ENCODE data around the gene RNFT2. TPM values are rescaled to one million over a fixed set of nuclear protein-coding genes. Genes with fewer than 3 reads are reported as not detected.

The RNFT2 gene
- total RNA-seq, 1 donor from 2014 or later, result 9.6 TPM

- Mint-ChIP-seq H3K4me1 (ENCODE audit: unreplicated experiment) (no peaks in the 10 kb centered on the region), H3K36me3 (ENCODE audit: unreplicated experiment) (no peaks in the 10 kb centered on the region), H3K27ac (ENCODE audit: unreplicated experiment) (no peak overlapping the region), H3K27me3 (ENCODE audit: unreplicated experiment) (no peaks in the 10 kb centered on the region), H3K4me3 (ENCODE audit: unreplicated experiment) (no peak overlapping the region), H3K9me3 (ENCODE audit: unreplicated experiment) (no peaks in the 10 kb centered on the region)
- TF ChIP-seq, protein P1, sequence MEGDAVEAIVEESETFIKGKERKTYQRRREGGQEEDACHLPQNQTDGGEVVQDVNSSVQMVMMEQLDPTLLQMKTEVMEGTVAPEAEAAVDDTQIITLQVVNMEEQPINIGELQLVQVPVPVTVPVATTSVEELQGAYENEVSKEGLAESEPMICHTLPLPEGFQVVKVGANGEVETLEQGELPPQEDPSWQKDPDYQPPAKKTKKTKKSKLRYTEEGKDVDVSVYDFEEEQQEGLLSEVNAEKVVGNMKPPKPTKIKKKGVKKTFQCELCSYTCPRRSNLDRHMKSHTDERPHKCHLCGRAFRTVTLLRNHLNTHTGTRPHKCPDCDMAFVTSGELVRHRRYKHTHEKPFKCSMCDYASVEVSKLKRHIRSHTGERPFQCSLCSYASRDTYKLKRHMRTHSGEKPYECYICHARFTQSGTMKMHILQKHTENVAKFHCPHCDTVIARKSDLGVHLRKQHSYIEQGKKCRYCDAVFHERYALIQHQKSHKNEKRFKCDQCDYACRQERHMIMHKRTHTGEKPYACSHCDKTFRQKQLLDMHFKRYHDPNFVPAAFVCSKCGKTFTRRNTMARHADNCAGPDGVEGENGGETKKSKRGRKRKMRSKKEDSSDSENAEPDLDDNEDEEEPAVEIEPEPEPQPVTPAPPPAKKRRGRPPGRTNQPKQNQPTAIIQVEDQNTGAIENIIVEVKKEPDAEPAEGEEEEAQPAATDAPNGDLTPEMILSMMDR (IDR thresholded peaks at IDR 0.05), result no peak
- no peak for DNase-seq (ENCODE audit: extremely low spot score, unreplicated experiment)
These were observed 99.0 kb downstream of the RNFT2 start for GRCh38 chr12:116837097-116837496.

DNA sequence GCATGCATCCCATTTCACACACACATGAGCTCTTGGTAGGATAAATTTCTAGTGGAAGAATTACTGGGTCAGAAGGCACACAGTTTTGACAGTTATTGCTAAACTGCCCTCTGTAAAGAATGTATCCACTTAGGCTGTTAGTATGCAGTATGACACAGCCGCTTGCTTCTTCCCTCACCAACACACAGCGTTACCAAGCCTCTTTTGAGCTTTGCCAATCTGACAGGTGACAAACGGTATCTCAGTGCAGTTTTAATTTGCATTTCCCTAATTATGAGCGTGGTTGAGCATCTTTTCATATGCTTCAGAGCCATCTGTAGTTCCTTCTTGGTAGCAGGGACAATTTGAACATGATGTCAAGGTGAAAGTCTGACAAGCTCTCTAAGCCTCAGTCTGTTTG, 100.2 kb downstream of the RNFT2 start:
- no peak for DNase-seq (ENCODE audit: extremely low spot score, unreplicated experiment)
- Mint-ChIP-seq H3K4me3 (ENCODE audit: unreplicated experiment) (no peak overlapping the region), H3K27me3 (ENCODE audit: unreplicated experiment) (no peaks in the 10 kb centered on the region), H3K36me3 (ENCODE audit: unreplicated experiment) (no peaks in the 10 kb centered on the region), H3K9me3 (ENCODE audit: unreplicated experiment) (no peaks in the 10 kb centered on the region), H3K27ac (ENCODE audit: unreplicated experiment) (no peak overlapping the region), H3K4me1 (ENCODE audit: unreplicated experiment) (no peaks in the 10 kb centered on the region)
- TF ChIP-seq, protein P1 (IDR thresholded peaks at IDR 0.05), result no peak

DNA sequence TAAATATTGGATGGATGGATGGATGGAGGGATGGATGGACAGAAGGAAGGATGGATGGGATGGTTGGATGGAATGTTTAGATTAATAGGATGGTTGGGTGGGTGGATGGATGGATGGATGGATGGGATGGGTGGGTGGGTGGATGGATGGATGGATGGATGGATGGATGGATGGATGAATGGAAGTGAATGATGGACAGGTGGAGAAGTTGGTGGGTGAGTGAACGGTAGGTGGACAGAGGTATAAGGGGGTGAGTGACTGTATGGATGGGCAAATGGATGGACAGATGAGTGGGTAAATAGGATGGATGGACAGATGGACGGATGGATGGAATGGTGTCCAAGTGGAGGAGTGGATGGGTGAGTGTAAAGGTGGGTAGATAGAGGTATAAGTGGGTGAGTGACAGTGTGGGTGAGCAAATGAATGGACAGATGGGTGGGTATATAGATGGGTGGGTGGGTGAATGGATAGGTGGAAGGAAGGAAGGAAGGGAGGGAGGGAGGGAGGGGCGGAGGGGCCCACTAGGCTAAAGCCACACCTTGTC, 101.2 kb downstream of the RNFT2 start:
- TF ChIP-seq, protein P1 (IDR thresholded peaks at IDR 0.05), result no peak
- H3K36me3 Mint-ChIP-seq (ENCODE audit: unreplicated experiment), result no peaks in the 10 kb centered on the region
- H3K27ac Mint-ChIP-seq (ENCODE audit: unreplicated experiment), result no peak overlapping the region
- no peak for DNase-seq (ENCODE audit: extremely low spot score, unreplicated experiment)
- H3K27me3 Mint-ChIP-seq (ENCODE audit: unreplicated experiment), result no peaks in the 10 kb centered on the region
- H3K9me3 Mint-ChIP-seq (ENCODE audit: unreplicated experiment), result no peaks in the 10 kb centered on the region
- H3K4me1 Mint-ChIP-seq (ENCODE audit: unreplicated experiment), result no peaks in the 10 kb centered on the region
- H3K4me3 Mint-ChIP-seq (ENCODE audit: unreplicated experiment), result no peak overlapping the region

- Mint-ChIP-seq H3K4me1 (ENCODE audit: unreplicated experiment) (no peaks in the 10 kb centered on the region), H3K27ac (ENCODE audit: unreplicated experiment) (no peak overlapping the region), H3K27me3 (ENCODE audit: unreplicated experiment) (no peaks in the 10 kb centered on the region), H3K36me3 (ENCODE audit: unreplicated experiment) (no peaks in the 10 kb centered on the region), H3K9me3 (ENCODE audit: unreplicated experiment) (no peaks in the 10 kb centered on the region), H3K4me3 (ENCODE audit: unreplicated experiment) (no peak overlapping the region)
- TF ChIP-seq, protein P1 (IDR thresholded peaks at IDR 0.05), result no peak
- DNase-seq (ENCODE audit: extremely low spot score, unreplicated experiment), result no peak
These were observed 105.0 kb downstream of the RNFT2 start for GRCh38 chr12:116843085-116843484.

DNA sequence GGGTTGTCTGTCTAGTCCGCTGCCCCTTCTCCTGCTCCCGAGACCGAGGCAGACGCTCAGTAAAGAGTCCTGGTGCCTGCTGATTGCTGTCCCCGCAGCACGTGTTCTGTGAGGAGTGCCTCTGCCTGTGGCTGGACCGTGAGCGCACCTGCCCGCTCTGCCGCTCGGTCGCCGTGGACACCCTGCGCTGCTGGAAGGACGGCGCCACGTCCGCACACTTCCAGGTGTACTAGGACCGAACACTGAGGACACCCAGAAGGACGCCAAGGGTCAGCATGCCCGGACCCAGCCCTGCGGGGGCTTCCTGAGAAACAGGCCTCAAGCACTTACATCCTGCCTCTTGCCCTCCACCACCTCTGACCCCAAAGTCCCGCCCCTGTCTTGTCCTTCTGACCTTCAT, 111.1 kb downstream of the RNFT2 start:
- no peaks in the 10 kb centered on the region for H3K4me1 Mint-ChIP-seq (ENCODE audit: unreplicated experiment)
- H3K4me3 Mint-ChIP-seq (ENCODE audit: unreplicated experiment), result no peak overlapping the region
- H3K36me3 Mint-ChIP-seq (ENCODE audit: unreplicated experiment), result no peaks in the 10 kb centered on the region
- TF ChIP-seq, protein P1 (IDR thresholded peaks at IDR 0.05), result no peak
- peaks cover 7% of the 10 kb centered on the region for H3K27me3 Mint-ChIP-seq (ENCODE audit: unreplicated experiment)
- no peak overlapping the region for H3K27ac Mint-ChIP-seq (ENCODE audit: unreplicated experiment)
- no peak for DNase-seq (ENCODE audit: extremely low spot score, unreplicated experiment)
- no peaks in the 10 kb centered on the region for H3K9me3 Mint-ChIP-seq (ENCODE audit: unreplicated experiment)

Data from osteocyte (in vitro differentiated cells).